ENCODE measurements around the gene TBL3. TPM values are rescaled to one million over a fixed set of nuclear protein-coding genes. Genes with fewer than 3 reads are reported as not detected.

TBL3 gene
- total RNA-seq, 1 experiment from 2014 or later: 73.4 TPM

DNA sequence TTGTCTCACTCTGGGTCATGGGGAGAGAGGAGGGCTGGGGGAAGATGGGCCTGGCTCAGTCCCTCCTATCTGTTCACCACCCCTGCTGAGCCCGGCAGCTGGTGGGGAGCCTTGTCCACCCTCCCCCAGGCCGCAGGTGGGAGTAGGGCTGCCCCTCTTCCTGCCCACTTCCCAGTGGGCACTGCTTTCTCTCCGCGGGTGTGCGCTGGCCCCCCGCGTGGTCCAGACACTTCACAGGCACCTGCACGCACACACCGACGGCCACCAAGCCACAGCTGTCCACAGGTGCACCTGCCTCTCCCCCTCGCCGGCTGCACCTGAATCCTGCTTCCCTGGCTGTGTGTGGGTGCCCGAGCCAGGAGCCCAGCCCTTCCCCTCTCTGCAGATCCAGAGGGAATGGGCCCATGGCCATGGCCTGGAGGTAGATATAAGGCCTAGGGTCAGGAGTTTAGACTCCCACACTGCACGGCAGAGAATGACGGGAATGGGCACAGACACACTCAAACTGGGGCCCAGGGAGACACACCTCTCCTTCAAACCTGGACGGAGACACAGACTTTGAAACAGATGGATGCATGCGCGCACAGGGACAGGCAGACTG, 56.9 kb downstream of the TBL3 start:
- no peak overlapping the region for H3K4me3 Mint-ChIP-seq
- ATAC-seq (no peak), DNase-seq (ENCODE audit: low spot score) (no peak)
- H3K4me1 Mint-ChIP-seq: peaks cover 8% of the 10 kb centered on the region
- H3K27ac Mint-ChIP-seq: no peak overlapping the region
- H3K27me3 Mint-ChIP-seq (ENCODE audit: low read depth): peaks cover 26% of the 10 kb centered on the region
- H3K36me3 Mint-ChIP-seq: no peaks in the 10 kb centered on the region
- POLR2A ChIA-PET: no interaction called here
- CTCF ChIA-PET: interaction anchor here (0.9 to 2.7 kb wide), 4 partner anchors 12 to 28 kb away, joined by 3 to 16 read pairs (median 10); no protein-coding TSS in a partner anchor
- H3K9me3 Mint-ChIP-seq: no peaks in the 10 kb centered on the region
- TF ChIP-seq PRRX2 (CRISPR knock-in tag; IDR thresholded peaks at IDR 0.05) (no peak), ZMAT4 (CRISPR knock-in tag; IDR thresholded peaks at IDR 0.05) (no peak), GTF2I (CRISPR knock-in tag; conservative IDR thresholded peaks at IDR 0.05) (no peak), CDX4 (CRISPR knock-in tag; IDR thresholded peaks at IDR 0.05; ENCODE audit: borderline replicate concordance) (no peak), FOXP4 (CRISPR knock-in tag; IDR thresholded peaks at IDR 0.05) (no peak), RELA (CRISPR knock-in tag; IDR thresholded peaks at IDR 0.05; ENCODE audit: borderline replicate concordance) (no peak), E2F1 (CRISPR knock-in tag; IDR thresholded peaks at IDR 0.05) (no peak), MLX (CRISPR knock-in tag; IDR thresholded peaks at IDR 0.05) (no peak), NR3C1 (CRISPR knock-in tag; conservative IDR thresholded peaks at IDR 0.05; ENCODE audit: low read depth) (no peak)
- TF ChIP-seq, protein P1, sequence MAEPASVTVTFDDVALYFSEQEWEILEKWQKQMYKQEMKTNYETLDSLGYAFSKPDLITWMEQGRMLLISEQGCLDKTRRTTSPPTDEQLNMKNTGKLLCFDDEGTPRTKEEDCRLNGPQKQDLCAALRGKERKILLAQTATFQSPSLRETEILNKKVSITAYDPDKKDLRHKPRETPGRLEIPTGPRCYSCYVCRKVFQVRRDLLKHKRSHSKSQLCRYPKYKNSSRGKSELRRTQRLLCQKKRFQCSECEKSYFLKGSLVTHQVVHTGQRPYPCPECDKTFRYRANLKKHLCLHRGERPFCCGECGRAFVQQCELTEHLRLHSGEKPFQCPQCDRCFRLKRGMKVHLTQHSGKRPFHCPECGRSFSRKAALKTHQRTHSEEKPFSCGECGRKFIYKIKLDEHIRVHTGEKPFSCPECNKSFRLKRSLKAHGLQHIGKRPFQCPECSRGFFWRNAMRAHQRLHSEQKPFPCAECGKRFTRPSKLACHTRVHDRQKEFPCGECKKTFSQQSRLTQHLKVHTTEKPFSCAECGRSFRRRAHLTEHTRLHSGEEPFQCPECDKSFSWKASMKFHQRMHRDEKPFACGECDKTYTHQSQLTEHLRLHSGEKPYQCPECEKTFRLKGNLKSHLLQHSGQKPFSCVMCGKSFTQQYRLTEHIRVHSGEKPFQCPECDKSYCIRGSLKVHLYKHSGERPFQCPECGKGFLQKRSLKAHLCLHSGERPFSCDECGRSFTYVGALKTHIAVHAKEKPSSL (CRISPR knock-in tag; conservative IDR thresholded peaks at IDR 0.05): no peak

DNA sequence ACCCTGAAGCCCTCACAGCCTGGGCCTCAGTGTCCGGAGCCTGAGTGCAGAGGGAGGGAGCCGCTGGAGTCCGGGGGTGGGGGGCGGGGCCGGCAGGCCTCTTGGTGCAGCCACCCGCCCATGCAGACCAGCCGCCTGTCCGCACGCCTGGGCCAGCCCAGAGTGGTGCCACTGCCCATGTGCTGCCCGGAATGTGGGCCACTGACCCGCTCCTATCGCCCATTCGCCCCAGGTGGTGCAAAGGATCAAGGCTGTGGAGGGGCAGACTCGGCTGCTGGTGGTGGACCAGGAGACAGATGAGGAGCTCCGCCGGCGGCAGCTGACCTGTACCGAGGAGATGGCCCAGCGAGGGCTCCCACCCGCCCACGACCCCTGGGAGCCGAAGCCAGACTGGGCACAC, 57.5 kb downstream of the TBL3 start:
- Mint-ChIP-seq H3K4me3 (no peak overlapping the region), H3K27me3 (ENCODE audit: low read depth) (peaks cover 26% of the 10 kb centered on the region), H3K27ac (no peak overlapping the region), H3K4me1 (peaks cover 4% of the 10 kb centered on the region; the same call in 1 of the 2 replicates), H3K9me3 (no peaks in the 10 kb centered on the region), H3K36me3 (no peaks in the 10 kb centered on the region)
- ChIA-PET CTCF (interaction anchor here (0.8 to 2.7 kb wide), 3 partner anchors 13 to 25 kb away, joined by 3 to 12 read pairs (median 3); partner anchors contain the start of genes NTHL1 and TSC2), POLR2A (no interaction called here)
- TF ChIP-seq ZNF263 (CRISPR knock-in tag; IDR thresholded peaks at IDR 0.05; ENCODE audit: low read depth) (0 out of 2 replicates have a peak, but pooled peaks have one; percentile 19), RORB (CRISPR knock-in tag; IDR thresholded peaks at IDR 0.05) (no peak), AR (CRISPR knock-in tag; IDR thresholded peaks at IDR 0.05) (no peak), FOXK1 (CRISPR knock-in tag; IDR thresholded peaks at IDR 0.05) (no peak), ZNF138 (CRISPR knock-in tag; conservative IDR thresholded peaks at IDR 0.05) (no peak), GRHL2 (CRISPR knock-in tag; IDR thresholded peaks at IDR 0.05; ENCODE audit: insufficient replicate concordance, severe bottlenecking) (no peak)
- no peak for DNase-seq (ENCODE audit: low spot score)
- no peak for ATAC-seq
